Measurements from ENCODE around the gene SPRR2B.
"Not testable (repeated sequence)": the region's sequence is repeated elsewhere in the genome, so short reads cannot be mapped to it uniquely, and the experiment has no call there.

SPRR2B gene

DNA sequence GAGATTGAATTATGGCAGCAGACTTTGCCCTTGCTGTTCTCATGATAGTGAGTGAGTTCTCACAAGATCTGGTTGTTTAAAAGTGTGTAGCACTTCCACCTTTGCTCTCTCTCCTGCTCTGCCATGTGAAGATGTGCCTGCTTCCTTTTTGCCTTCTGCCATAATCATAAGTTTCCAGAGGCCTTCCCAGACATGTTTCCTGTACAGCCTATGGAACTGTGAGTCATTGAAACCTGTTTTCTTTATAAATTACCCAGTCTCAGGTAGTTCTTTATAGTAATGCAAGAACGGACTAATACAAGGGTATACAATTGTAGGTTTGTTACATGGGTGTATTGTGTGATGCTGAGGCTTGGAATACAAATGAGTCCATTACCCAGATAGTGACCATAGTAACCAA, 36.2 kb downstream of the SPRR2B start:
- in situ Hi-C loops (cut with MboI; ENCODE audit: low sequenced_read_pairs): no loop called here

DNA sequence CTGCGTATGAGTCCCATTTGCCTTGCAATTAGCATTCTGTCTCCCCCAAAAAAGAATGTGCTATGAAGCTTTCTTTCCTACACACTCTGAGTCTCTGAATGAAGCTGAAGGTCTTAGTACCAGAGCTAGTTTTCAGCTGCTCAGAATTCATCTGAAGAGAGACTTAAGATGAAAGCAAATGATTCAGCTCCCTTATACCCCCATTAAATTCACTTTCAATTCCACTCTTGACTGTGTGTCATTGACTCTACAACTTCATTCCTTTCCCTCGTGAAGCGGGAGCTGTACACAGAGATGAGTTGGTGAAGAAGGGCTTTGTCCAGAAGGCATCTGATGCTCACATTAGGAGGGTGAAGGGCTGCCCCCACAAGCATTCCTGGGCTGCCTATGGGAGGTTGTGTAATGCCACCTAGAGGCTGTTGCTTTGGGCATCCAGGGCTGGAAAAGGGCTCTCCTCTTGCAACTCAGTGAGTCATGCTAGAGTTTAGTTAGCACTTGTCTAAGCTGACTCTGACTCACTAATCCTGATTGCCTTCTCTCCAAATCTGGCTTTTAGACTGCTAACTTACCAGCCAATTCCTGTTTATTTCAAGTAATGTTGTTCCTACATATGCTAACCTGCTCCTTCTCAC, 38.6 kb downstream of the SPRR2B start:
- in situ Hi-C loops (cut with MboI; ENCODE audit: low sequenced_read_pairs): no loop called here

DNA sequence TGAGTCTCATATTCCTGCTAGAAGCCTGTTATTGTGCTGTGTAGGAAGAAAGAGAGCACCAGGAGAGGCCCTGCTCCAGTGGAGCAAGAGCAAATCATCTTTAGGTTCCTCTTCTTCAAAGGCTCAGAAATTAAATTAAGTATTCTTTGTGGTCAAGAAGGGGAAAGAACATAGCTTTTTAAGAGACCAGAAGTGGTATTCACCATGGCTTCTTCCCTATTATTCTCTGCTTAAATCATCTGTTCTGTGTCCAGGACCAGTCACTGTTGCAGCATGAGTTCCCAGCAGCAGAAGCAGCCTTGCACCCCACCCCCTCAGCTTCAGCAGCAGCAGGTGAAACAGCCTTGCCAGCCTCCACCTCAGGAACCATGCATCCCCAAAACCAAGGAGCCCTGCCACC, 39.3 kb downstream of the SPRR2B start:
- in situ Hi-C loops (cut with MboI; ENCODE audit: low sequenced_read_pairs): no loop called here

DNA sequence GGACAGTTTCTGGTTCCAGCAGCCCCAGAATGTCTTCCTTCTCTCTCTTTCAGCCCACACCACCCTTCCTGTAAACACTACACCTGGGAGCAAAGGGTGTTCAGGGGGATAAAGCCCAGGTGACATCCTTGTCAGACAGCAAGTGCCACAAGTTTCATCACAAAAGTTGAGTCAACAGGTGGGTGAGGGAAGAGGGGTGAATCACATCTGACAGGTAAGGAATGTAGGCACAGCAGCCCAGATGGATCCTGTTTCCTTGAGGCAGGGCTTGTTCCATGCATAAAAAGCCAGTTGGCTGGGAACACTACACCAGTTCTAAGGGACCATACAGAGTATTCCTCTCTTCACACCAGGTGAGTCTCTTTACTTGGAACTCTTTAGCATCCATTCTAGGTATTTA, 40.5 kb downstream of the SPRR2B start, which contains the start of gene SPRR1B:
TSS of gene SPRR1B (plus strand) at position 309 of the 400 bp plus-strand sequence. CDS start 1,143 bp downstream, outside the sequence.
- in situ Hi-C loops (cut with MboI; ENCODE audit: low sequenced_read_pairs): no loop called here

DNA sequence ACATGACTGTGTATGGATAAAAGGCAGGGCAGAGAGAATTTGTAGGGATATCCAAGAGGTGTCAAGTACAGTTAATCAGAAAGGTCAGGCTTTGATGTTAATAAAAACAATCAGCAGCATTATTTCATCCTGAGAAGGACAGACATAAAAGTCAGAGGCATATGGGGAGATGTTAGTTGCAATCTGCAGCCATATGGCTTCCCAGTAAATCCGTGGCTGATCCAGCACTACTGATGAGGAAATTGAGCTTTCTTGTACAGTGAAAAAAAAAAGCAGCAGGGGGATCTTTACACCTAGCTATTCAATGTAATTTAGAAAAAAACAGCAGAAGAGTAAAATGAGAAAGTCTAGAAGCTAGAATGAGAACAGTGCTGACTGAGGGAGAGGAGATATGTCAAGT, 42.6 kb downstream of the SPRR2B start:
- in situ Hi-C loops (cut with MboI; ENCODE audit: low sequenced_read_pairs): no loop called here

DNA sequence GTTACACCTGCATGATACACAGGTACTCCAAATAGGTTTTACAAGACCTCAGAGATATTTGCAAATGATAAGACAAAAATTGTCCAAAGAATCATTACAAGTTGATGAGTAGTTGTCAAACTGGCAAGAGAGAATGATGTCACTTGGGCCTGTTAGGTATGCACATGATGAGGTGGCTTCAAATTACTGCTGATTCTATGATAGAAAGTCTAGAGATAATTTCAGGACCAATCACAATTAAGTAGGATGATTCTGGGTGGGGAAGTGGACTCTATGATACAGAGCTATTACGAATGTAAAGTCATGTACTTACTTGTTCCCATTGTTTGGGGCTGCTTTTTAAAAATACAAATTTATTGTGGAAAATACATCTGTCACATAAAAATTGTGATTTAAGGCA, 45.6 kb downstream of the SPRR2B start:
- in situ Hi-C loops (cut with MboI; ENCODE audit: low sequenced_read_pairs): no loop called here

DNA sequence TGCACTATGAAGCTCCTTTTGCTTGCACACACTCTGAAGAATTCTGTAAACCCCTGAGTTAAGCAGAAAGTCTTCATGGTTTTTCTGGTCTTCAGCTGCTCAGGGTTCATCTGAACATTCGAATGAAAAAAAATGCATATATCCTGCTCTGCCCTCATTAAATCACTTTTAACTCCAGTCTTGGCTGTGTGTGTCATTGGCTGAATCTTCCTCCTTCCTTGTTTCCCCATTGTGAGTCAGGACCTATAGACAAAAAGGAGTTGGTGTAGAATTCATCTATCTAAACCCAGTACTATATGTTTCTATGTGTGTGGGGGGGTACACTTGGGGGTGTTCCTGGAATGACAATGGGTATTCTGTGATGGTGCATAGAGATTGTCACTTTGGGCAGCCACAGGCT, 47.0 kb downstream of the SPRR2B start:
- in situ Hi-C loops (cut with MboI; ENCODE audit: low sequenced_read_pairs): no loop called here

DNA sequence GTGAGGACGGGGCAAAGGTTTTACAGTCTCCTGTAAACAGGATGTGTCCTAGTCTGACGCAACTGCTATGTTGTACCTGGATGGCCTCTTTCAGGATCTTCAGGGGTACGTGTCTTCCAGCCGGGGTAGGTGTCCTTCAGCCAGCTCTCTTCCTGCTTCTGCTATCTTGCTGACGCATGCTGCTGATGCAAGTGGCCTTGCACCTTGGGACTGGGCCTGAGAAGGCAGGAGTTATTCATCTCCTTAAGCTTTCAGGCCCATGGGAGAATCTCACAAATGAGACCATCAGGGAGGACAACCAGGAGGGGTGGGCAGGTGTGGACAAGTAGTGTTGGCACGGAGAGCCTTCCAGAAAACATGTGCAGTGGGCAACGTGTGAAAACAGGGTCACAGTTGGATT, 48.3 kb downstream of the SPRR2B start:
- in situ Hi-C loops (cut with MboI; ENCODE audit: low sequenced_read_pairs): no loop called here

DNA sequence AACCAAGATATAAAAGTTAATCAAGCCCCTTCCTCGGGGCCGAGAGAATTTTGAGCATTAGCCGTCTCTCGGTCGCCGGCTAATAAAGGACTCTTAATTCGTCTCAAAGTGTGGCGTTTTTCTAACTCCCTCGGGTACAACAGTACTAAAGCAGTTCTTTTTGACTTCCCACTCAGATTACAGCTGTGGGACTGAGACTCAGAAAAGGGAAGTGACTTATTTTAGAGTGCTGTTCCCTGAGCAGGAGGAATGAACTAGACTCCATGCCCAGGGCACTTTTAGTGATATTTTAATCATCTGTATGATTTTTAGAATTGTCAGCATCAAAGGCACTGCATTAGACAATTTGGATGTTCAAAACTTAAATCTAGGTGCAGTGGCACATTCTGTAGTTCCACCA, 49.1 kb downstream of the SPRR2B start:
- in situ Hi-C loops (cut with MboI; ENCODE audit: low sequenced_read_pairs): not testable (repeated sequence)

DNA sequence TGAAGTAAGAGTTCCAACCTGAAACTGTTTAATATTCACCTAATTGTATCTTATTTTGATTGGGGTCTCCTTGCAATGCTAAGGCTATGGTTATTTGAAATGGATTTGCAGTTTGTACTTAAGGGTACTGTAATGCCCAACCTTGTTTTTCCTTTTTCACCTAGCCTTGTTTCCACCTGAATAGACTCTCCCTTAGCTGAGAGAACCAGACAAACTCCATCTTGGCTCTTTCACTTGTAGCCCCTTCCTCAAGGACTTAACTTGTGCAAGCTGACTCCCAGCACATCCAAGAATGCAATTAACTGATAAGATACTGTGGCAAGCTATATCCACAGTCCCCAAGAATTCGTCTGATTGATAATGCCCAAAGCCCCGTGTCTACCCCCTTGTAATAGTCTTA, 49.6 kb downstream of the SPRR2B start:
- in situ Hi-C loops (cut with MboI; ENCODE audit: low sequenced_read_pairs): not testable (repeated sequence)
